GM19463 (cell line): ENCODE measurements around the gene PDCD1.
"Not testable (repeated sequence)": the region's sequence is repeated elsewhere in the genome, so short reads cannot be mapped to it uniquely, and the experiment has no call there.

Experiments
- ATAC-seq: cut with Tn5 transposase; IDR thresholded peaks from one replicate; pipeline ENCODE4 v1.9.1; 2021; ENCODE audit warnings: mild to moderate bottlenecking, moderate library complexity; ENCODE audit not compliant: unreplicated experiment

Gene PDCD1

GRCh38 chr2:241801611-241802420, 56.9 kb downstream of the PDCD1 start:
- no peak for ATAC-seq

DNA sequence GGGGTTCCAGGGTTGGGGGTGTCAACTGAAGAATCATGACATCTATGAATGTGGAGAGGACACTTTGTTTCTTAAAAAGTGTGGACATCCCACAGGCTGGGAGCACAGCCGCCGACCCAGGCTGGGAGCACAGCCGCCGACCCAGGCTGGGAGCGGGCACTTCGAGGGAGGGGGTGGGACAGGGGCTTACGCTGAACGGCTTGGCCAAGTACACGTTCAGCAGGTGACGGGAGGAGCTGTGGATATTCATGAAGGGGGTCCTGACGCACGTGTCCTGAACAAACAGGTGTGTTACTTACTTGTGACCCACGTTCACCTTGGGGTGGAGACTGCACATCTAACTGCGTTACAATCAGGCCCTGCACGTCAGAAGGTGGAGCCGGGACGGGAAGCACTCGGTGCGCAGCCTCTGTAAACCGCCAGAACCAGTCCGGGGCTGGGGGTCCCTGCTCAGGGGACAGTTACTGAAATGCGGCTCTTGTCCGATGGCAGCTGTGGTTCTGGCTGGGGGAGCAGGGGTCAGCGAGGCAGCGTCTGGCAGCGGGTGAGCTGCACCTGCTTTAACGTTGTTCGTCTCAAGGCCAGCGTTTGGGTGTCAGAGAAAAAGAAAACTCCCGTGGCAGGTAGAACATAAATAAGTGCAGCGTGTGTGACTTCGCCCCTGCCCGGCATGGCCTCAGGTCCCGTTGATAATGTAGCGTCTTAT, 58.3 kb downstream of the PDCD1 start:
- not testable (repeated sequence) for ATAC-seq
